Chondrocyte (in vitro differentiated cells): Measurements from ENCODE around the gene CFAP54. TPM values are rescaled to one million over a fixed set of nuclear protein-coding genes. Genes with fewer than 3 reads are reported as not detected.

Experiments used
- DNase-seq: peaks from one replicate; pipeline ENCODE4 v3.0.0; 2021; ENCODE audit warnings: mixed read lengths, low spot score
- H3K27ac Mint-ChIP-seq: one replicate; pipeline ENCODE4 v1.8.0; 2021; ENCODE audit warnings: mild to moderate bottlenecking, moderate library complexity, mixed read lengths; ENCODE audit not compliant: unreplicated experiment
- H3K27me3 Mint-ChIP-seq: 2 replicates; pipeline ENCODE4 v1.8.0; 2021; ENCODE audit warnings: low read depth, mixed read lengths
- H3K36me3 Mint-ChIP-seq: 2 replicates; pipeline ENCODE4 v1.8.0; 2021; ENCODE audit warnings: low read depth, mixed read lengths
- H3K4me1 Mint-ChIP-seq: 2 replicates; pipeline ENCODE4 v1.8.0; 2021; ENCODE audit warnings: low read depth, mild to moderate bottlenecking, mixed read lengths
- H3K4me3 Mint-ChIP-seq: one replicate; pipeline ENCODE4 v1.8.0; 2021; ENCODE audit warnings: mild to moderate bottlenecking, moderate library complexity, mixed read lengths; ENCODE audit not compliant: unreplicated experiment
- H3K9me3 Mint-ChIP-seq: 2 replicates; pipeline ENCODE4 v1.8.0; 2021; ENCODE audit warnings: low read depth, mixed read lengths
- total RNA-seq: library from RNA; stranded (reverse); gene quantifications from 3 replicates; pipeline ENCODE4 v1.2.1, GENCODE V29; 2021
- TF ChIP-seq, protein P1 (sequence below): fragments of 200-600 bp; sonication (generic); IDR thresholded peaks from 2 replicates; pipeline ENCODE4 v1.5.0; 2021; ENCODE audit warnings: antibody characterized with exemption, mild to moderate bottlenecking, moderate library complexity

Gene CFAP54
- total RNA-seq, 1 donor from 2014 or later = 0.15 TPM

- TF ChIP-seq, protein P1, sequence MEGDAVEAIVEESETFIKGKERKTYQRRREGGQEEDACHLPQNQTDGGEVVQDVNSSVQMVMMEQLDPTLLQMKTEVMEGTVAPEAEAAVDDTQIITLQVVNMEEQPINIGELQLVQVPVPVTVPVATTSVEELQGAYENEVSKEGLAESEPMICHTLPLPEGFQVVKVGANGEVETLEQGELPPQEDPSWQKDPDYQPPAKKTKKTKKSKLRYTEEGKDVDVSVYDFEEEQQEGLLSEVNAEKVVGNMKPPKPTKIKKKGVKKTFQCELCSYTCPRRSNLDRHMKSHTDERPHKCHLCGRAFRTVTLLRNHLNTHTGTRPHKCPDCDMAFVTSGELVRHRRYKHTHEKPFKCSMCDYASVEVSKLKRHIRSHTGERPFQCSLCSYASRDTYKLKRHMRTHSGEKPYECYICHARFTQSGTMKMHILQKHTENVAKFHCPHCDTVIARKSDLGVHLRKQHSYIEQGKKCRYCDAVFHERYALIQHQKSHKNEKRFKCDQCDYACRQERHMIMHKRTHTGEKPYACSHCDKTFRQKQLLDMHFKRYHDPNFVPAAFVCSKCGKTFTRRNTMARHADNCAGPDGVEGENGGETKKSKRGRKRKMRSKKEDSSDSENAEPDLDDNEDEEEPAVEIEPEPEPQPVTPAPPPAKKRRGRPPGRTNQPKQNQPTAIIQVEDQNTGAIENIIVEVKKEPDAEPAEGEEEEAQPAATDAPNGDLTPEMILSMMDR = no peak
- H3K9me3 Mint-ChIP-seq = no peaks in the 10 kb centered on the region
- no peak for DNase-seq
- no peaks in the 10 kb centered on the region for H3K36me3 Mint-ChIP-seq
- H3K27me3 Mint-ChIP-seq = peaks cover 6% of the 10 kb centered on the region
- H3K4me1 Mint-ChIP-seq = peaks cover 4% of the 10 kb centered on the region
- H3K4me3 Mint-ChIP-seq = no peak overlapping the region
- H3K27ac Mint-ChIP-seq = no peak overlapping the region
Observed at GRCh38 chr12:96522690-96523089, 33.3 kb downstream of the CFAP54 start.

- Mint-ChIP-seq H3K4me3 (no peak overlapping the region), H3K9me3 (peaks cover 6% of the 10 kb centered on the region), H3K27me3 (peaks cover 6% of the 10 kb centered on the region), H3K4me1 (no peaks in the 10 kb centered on the region), H3K36me3 (peaks cover 4% of the 10 kb centered on the region), H3K27ac (no peak overlapping the region)
- no peak for DNase-seq
- TF ChIP-seq, protein P1 = no peak
Observed at GRCh38 chr12:96526110-96526509, 36.7 kb downstream of the CFAP54 start.

DNA sequence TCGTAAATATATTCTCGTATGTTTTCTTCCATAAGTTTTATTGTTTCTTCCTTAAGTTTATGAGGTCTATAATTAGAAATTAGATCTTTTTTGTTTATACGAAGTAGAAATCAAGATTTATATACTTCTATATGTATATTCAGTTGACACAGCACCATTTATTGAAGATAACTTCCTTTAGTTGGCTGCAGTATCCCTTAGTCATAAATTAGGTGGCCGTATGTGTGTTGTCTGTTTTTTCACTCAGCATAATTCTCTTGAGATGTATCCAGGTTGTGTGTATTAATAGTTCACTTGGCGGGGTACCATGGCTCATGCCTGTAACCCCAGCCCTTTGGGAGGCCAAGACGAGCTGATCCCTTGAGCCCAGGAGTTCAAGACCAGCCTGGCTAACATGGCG is 40.5 kb downstream of the CFAP54 start:
- TF ChIP-seq, protein P1 = no peak
- H3K27ac Mint-ChIP-seq = no peak overlapping the region
- H3K36me3 Mint-ChIP-seq = peaks cover 7% of the 10 kb centered on the region
- peaks cover 4% of the 10 kb centered on the region for H3K27me3 Mint-ChIP-seq
- peaks cover 3% of the 10 kb centered on the region for H3K4me1 Mint-ChIP-seq
- no peak for DNase-seq
- H3K4me3 Mint-ChIP-seq = no peak overlapping the region
- H3K9me3 Mint-ChIP-seq = peaks cover 7% of the 10 kb centered on the region

DNA sequence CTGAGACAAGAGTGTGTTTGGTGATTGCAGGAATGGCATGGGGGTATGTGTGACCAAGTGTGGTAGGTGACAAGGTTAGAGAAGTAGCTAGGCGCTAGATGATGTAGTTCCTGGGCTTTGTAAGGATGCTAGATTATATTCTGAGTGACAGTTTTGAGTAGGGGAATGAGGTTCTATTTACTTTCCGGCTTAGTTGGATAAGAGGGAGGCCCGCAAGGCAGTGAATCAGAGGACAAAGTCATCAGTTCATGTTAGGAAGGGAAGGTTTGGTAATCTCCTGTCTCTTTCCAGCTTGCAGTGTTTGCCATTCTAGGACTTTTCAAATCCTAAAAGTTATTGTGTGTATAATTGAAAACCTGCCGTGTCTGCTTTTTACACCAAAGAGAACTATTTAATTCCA is 45.0 kb downstream of the CFAP54 start:
- Mint-ChIP-seq H3K4me1 (peaks cover 4% of the 10 kb centered on the region), H3K27me3 (no peaks in the 10 kb centered on the region), H3K27ac (no peak overlapping the region), H3K4me3 (no peak overlapping the region), H3K9me3 (peaks cover 6% of the 10 kb centered on the region), H3K36me3 (peaks cover 4% of the 10 kb centered on the region)
- DNase-seq = no peak
- TF ChIP-seq, protein P1 = no peak

DNA sequence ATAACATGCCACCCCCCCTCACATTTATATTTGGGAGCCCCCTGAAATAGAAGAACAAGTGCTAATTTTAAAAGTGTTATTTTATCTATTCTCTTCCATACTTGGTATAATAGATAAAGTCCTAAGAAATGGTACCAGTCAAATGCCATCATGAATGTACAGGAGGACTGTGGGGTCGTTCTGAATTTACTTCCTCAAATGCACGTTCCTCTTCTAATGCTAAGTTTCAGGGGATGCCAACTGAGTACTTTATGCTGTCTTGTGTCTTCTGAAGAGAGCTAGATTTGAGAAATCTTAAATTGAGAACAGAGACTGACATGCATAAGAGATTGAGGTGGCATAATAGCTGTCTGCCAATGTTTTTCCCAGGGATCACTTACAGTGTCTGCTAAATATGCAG is 59.0 kb downstream of the CFAP54 start:
- Mint-ChIP-seq H3K4me1 (no peaks in the 10 kb centered on the region), H3K27ac (no peak overlapping the region), H3K9me3 (peaks cover 5% of the 10 kb centered on the region), H3K4me3 (no peak overlapping the region), H3K27me3 (peaks cover 6% of the 10 kb centered on the region), H3K36me3 (no peaks in the 10 kb centered on the region)
- TF ChIP-seq, protein P1 = no peak
- DNase-seq = no peak
